Measurements from ENCODE around the gene ARSG.

GRCh38 chr17:68307443-68307842 is 16.1 kb downstream of the ARSG start:
- TF ChIP-seq CEBPB (IDR thresholded peaks at IDR 0.05) (no peak), JUNB (IDR thresholded peaks at IDR 0.05) (no peak), POLR2A (IDR thresholded peaks at IDR 0.05; ENCODE audit: low read length) (no peak), REST (IDR thresholded peaks at IDR 0.05) (no peak), BHLHE40 (IDR thresholded peaks at IDR 0.05; ENCODE audit: low read depth, low read length) (no peak), CHD4 (IDR thresholded peaks at IDR 0.05; ENCODE audit: borderline replicate concordance) (no peak), RAD21 (conservative IDR thresholded peaks at IDR 0.05 in 1 of 2, IDR thresholded peaks at IDR 0.05 in 1 of 2) (no peak), ZSCAN20 (CRISPR knock-in tag; IDR thresholded peaks at IDR 0.05) (no peak), POLR2AphosphoS2 (conservative IDR thresholded peaks at IDR 0.05; ENCODE audit: low read length) (no peak), RFX5 (IDR thresholded peaks at IDR 0.05) (no peak), PHF8 (IDR thresholded peaks at IDR 0.05; ENCODE audit: borderline replicate concordance, low read depth) (no peak)
- TF ChIP-seq, protein P1, sequence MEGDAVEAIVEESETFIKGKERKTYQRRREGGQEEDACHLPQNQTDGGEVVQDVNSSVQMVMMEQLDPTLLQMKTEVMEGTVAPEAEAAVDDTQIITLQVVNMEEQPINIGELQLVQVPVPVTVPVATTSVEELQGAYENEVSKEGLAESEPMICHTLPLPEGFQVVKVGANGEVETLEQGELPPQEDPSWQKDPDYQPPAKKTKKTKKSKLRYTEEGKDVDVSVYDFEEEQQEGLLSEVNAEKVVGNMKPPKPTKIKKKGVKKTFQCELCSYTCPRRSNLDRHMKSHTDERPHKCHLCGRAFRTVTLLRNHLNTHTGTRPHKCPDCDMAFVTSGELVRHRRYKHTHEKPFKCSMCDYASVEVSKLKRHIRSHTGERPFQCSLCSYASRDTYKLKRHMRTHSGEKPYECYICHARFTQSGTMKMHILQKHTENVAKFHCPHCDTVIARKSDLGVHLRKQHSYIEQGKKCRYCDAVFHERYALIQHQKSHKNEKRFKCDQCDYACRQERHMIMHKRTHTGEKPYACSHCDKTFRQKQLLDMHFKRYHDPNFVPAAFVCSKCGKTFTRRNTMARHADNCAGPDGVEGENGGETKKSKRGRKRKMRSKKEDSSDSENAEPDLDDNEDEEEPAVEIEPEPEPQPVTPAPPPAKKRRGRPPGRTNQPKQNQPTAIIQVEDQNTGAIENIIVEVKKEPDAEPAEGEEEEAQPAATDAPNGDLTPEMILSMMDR (IDR thresholded peaks at IDR 0.05): no peak
- TF ChIP-seq, protein P2, sequence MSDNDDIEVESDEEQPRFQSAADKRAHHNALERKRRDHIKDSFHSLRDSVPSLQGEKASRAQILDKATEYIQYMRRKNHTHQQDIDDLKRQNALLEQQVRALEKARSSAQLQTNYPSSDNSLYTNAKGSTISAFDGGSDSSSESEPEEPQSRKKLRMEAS (IDR thresholded peaks at IDR 0.05): no peak
- TF ChIP-seq, protein P3, sequence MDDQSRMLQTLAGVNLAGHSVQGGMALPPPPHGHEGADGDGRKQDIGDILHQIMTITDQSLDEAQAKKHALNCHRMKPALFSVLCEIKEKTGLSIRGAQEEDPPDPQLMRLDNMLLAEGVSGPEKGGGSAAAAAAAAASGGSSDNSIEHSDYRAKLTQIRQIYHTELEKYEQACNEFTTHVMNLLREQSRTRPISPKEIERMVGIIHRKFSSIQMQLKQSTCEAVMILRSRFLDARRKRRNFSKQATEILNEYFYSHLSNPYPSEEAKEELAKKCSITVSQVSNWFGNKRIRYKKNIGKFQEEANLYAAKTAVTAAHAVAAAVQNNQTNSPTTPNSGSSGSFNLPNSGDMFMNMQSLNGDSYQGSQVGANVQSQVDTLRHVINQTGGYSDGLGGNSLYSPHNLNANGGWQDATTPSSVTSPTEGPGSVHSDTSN (IDR thresholded peaks at IDR 0.05): no peak
